Spleen (tissue), 11 donors: ENCODE results near the gene SNAPC2. TPM values are rescaled to one million over a fixed set of nuclear protein-coding genes. Genes with fewer than 3 reads are reported as not detected.
A peak's percentile ranks its signal among the peaks of the same experiment; 100 is the strongest.

Experiments
- DNase-seq: peaks from one replicate; pipeline ENCODE4 v3.0.0-alpha.2; 2020
- H3K27ac ChIP-seq, 8 donors: fragments of 200-600 bp; sonication (generic) in 7 of 8; 1 replicate in 4 of 8; 2 replicates in 4 of 8; pipeline versions ENCODE4 v1.5.0 to v1.8.0; 2016 to 2021; ENCODE audit warnings: inconsistent platforms in 4 of 8, mild to moderate bottlenecking in 4 of 8, moderate library complexity in 1 of 8
- H3K27me3 ChIP-seq, 7 donors: fragments of 200-600 bp; sonication (generic) in 6 of 7; replicated peaks in 1 of 7; 1 replicate in 4 of 7; 2 replicates in 3 of 7; pipeline versions ENCODE4 v1.5.0 to v1.8.0; 2016 to 2021; ENCODE audit warnings: inconsistent platforms in 3 of 7, mild to moderate bottlenecking in 1 of 7
- H3K36me3 ChIP-seq, 6 donors: fragments of 200-600 bp; sonication (generic) in 5 of 6; 1 replicate in 4 of 6; 2 replicates in 2 of 6; pipeline versions ENCODE4 v1.5.0 to v1.8.0; 2016 to 2021; ENCODE audit warnings: inconsistent platforms in 2 of 6
- H3K4me1 ChIP-seq, 6 donors: fragments of 200-600 bp; sonication (generic) in 5 of 6; 1 replicate in 3 of 6; 2 replicates in 3 of 6; pipeline versions ENCODE4 v1.5.0 to v1.8.0; 2016 to 2021; ENCODE audit warnings: inconsistent platforms in 3 of 6
- H3K4me3 ChIP-seq, 8 donors: fragments of 200-600 bp; sonication (generic) in 7 of 8; 1 replicate in 4 of 8; 2 replicates in 4 of 8; pipeline versions ENCODE4 v1.5.0 to v1.8.0; 2016 to 2021; ENCODE audit warnings: inconsistent platforms in 4 of 8, mild to moderate bottlenecking in 4 of 8, moderate library complexity in 2 of 8
- H3K9me3 ChIP-seq, 8 donors: fragments of 200-600 bp; sonication (generic) in 7 of 8; 1 replicate in 4 of 8; 2 replicates in 4 of 8; pipeline versions ENCODE4 v1.5.0 to v1.8.0; 2016 to 2021; ENCODE audit warnings: inconsistent platforms in 4 of 8
- POLR2A ChIP-seq, 3 donors: fragments of 450-650 bp; IDR thresholded peaks; one replicate each; pipeline ENCODE4 v1.5.1; 2017; ENCODE audit warnings: antibody characterized with exemption in 3 of 3, mild to moderate bottlenecking in 1 of 3
- POLR2AphosphoS5 ChIP-seq, 3 donors: sonication (generic); formaldehyde crosslinking; IDR thresholded peaks; one replicate each; pipeline ENCODE4 v1.5.1; 2017; ENCODE audit warnings: antibody characterized with exemption in 3 of 3
- WGBS, 5 donors: extraction: QIAGEN DNeasy Blood & Tissue Kit in 3 of 5; methylation state at CpG; one replicate each; pipeline versions ENCODE4 v1.1.5 to v1.1.7; 2013 to 2018; 5-methylcytosine and 5-hydroxymethylcytosine counted together
- intact Hi-C: fragments of 100-400 bp; cut with DNase I; formaldehyde crosslinking; loops from one replicate; pipeline ENCODE4 v1.15.0; 2023; ENCODE audit warnings: low total_unique reads
- polyA plus RNA-seq, 3 donors: library from polyadenylated mRNA; stranded (reverse); fragments of 200-250 nt; gene quantifications; one replicate each; pipeline ENCODE4 v1.2.1, GENCODE V29; 2013
- total RNA-seq, 7 donors: library from RNA; depleted of rRNA in 3 of 7; stranded (reverse); fragments of >200 nt in 3 of 7; fragmentation: NEBNext Ultra II Directional in 4 of 7; extraction: Animal tissue kit (Norgen Biotek cat#: 25700) in 4 of 7; gene quantifications; one replicate each; pipeline versions ENCODE4 v1.1.0 to v1.2.1, GENCODE V29; 2016 to 2021
- TF ChIP-seq, protein P1 (sequence below), 11 experiments: fragments of 200-600 bp in 7 of 11; fragments of 450-650 bp in 4 of 11; sonication (generic) in 4 of 11; IDR thresholded peaks in 8 of 11; conservative IDR thresholded peaks in 3 of 11; 1 replicate in 7 of 11; 2 replicates in 4 of 11; pipeline versions ENCODE4 v1.4.0 to v1.8.0; 2016 to 2021; ENCODE audit warnings: antibody characterized with exemption in 11 of 11, inconsistent platforms in 4 of 11, mild to moderate bottlenecking in 1 of 11
- donor health status: healthy with polysubstance abuse.
- donor health status: DM: no; HTN: no; CAD: no; lungs with moderate emphysema.
- donor health status: DM: no; HTN: no; CAD: no.
- donor health status: Bipolar disorder and iron deficiency.
- donor health status: healthy.
- donor health status: DM: no; HTN: no; CAD: no.
- donor health status: DM: yes; HTN: yes; CAD: no.

The SNAPC2 gene
- total and polyA plus RNA-seq, 10 donors: 13.1 to 23.9 (median 18.5) TPM

DNA sequence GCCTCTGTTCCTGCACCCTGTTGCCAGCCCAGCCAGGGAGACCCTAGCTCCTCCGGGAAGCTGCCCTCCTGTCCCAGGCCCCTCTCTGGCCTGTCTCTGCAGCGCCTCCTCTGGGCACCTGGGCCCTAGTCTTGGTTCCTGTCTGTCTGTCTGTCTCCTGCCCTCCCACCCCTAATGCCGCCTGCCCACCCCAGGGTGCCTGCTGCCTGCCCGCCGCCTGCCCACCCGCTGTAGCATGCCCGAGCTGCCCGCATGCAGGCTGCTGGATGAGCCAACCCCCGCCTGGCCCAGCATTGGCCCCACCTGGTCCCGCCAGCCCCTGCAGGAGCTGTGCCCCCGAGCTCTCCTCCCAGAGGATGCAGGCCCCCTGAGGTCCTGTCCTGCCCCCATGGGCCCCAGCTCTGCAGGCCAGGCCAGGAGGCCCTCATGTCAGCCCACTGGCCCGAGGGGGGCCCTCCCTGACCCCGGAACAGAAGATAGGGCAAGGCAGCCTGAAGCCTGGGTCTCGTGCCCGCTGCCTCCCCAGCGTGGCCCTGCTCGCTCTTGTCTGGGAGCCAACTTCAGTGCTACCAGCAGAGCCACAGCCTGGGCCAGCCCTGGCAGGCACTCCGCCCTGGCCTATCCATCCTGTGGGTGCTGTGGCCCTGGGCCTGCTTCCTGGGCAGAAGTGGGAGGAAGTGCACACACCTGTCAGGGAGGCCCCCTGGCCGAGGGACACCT is 11.2 kb upstream of the SNAPC2 start:
- intact Hi-C loops: no loop called here
- H3K4me1 ChIP-seq: peaks cover 10 to 75% (median 46%) of the 10 kb centered on the region in 6 donors
- TF ChIP-seq POLR2AphosphoS5 (IDR thresholded peaks at IDR 0.05): peak in 1 of 3 donors; percentile 27
- TF ChIP-seq, protein P1, sequence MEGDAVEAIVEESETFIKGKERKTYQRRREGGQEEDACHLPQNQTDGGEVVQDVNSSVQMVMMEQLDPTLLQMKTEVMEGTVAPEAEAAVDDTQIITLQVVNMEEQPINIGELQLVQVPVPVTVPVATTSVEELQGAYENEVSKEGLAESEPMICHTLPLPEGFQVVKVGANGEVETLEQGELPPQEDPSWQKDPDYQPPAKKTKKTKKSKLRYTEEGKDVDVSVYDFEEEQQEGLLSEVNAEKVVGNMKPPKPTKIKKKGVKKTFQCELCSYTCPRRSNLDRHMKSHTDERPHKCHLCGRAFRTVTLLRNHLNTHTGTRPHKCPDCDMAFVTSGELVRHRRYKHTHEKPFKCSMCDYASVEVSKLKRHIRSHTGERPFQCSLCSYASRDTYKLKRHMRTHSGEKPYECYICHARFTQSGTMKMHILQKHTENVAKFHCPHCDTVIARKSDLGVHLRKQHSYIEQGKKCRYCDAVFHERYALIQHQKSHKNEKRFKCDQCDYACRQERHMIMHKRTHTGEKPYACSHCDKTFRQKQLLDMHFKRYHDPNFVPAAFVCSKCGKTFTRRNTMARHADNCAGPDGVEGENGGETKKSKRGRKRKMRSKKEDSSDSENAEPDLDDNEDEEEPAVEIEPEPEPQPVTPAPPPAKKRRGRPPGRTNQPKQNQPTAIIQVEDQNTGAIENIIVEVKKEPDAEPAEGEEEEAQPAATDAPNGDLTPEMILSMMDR (IDR thresholded peaks at IDR 0.05 in 8 of 11, conservative IDR thresholded peaks at IDR 0.05 in 3 of 11): no peak
- peaks cover 0 to 90% (median 45%) of the 10 kb centered on the region in 6 donors for H3K36me3 ChIP-seq
- no peak overlapping the region for H3K27ac ChIP-seq
- H3K9me3 ChIP-seq: no peaks in the 10 kb centered on the region
- peaks cover 0 to 1% (median 0%) of the 10 kb centered on the region in 7 donors for H3K27me3 ChIP-seq
- WGBS, 5 donors: 82 to 94% (median 88%) methylated on average over 11 to 19 of the region's 19 CpGs
- no peak overlapping the region for H3K4me3 ChIP-seq
- DNase-seq: peak; percentile 76

DNA sequence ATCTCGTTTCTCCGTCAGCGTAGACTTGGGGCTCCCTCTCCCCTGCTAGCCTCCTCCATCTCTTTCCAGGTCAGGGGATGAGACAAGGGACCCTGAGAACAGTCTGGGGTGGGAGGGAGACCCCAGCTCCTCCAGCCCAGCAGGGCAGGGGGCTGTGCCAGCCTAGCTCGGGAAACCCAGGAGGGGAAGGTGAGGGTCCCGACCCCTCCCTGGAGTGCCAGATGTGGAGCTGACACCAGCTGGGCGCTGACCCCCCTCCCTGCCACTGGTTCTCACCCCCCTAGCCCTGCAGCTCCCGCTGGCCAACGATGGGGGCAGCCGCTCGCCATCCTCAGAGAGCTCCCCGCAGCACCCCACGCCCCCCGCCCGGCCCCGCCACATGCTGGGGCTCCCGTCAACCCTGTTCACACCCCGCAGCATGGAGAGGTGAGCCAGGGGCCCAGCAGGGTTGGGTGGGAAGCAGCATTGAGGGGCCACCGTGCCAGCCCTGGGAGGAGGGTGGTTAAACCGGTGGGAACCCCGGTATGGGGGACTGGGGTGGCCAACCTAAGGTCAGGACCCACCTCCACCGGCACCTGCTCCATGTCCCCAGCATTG is 10.6 kb upstream of the SNAPC2 start:
- WGBS, 5 donors: 84 to 95% (median 93%) methylated on average over 14 to 21 of the region's 21 CpGs
- Histone ChIP-seq H3K4me3 (no peak overlapping the region), H3K9me3 (no peaks in the 10 kb centered on the region), H3K27ac (no peak overlapping the region), H3K4me1 (peaks cover 9 to 70% (median 43%) of the 10 kb centered on the region in 6 donors), H3K36me3 (peaks cover 0 to 92% (median 45%) of the 10 kb centered on the region in 6 donors), H3K27me3 (peaks cover 0 to 8% (median 5%) of the 10 kb centered on the region in 7 donors)
- intact Hi-C loops: no loop called here
- no peak for TF ChIP-seq POLR2A (IDR thresholded peaks at IDR 0.05)
- TF ChIP-seq, protein P1 (IDR thresholded peaks at IDR 0.05 in 8 of 11, conservative IDR thresholded peaks at IDR 0.05 in 3 of 11): no peak
- TF ChIP-seq POLR2AphosphoS5 (IDR thresholded peaks at IDR 0.05): no peak
- peak; percentile 74 for DNase-seq

DNA sequence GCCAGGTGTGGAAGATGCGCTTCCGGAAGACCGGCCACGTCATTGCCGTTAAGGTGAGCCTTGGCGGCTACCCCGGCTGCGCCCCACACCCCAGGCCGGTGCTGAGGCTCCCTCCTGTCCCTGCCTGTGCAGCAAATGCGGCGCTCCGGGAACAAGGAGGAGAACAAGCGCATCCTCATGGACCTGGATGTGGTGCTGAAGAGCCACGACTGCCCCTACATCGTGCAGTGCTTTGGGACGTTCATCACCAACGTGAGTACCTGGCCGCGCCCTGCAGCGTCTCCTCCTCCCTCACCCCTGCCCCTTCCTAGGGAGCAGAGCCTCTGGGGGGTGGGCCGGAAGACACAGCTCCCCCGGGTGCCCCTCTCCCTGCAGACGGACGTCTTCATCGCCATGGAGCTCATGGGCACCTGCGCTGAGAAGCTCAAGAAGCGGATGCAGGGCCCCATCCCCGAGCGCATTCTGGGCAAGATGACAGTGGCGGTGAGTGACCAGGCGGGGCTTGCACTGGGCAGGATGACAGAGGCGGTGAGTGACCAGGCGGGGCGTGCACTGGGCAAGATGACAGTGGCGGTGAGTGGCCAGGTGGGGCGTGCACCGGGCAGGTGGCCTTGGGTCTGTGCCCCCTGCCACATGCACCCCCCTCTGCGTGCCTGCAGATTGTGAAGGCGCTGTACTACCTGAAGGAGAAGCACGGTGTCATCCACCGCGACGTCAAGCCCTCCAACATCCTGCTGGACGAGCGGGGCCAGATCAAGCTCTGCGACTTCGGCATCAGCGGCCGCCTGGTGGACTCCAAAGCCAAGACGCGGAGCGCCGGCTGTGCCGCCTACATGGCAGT is 9.6 kb upstream of the SNAPC2 start:
- intact Hi-C loops: no loop called here
- H3K4me1 ChIP-seq: peaks cover 0 to 66% (median 34%) of the 10 kb centered on the region in 6 donors
- no peak overlapping the region for H3K4me3 ChIP-seq
- H3K27ac ChIP-seq: peak overlapping the region in 1 of 8 donors; percentile 38
- 93 to 96% (median 94%) methylated on average over 34 to 54 of the region's 54 CpGs for WGBS, 5 donors
- TF ChIP-seq POLR2AphosphoS5 (IDR thresholded peaks at IDR 0.05): peak in 1 of 3 donors; percentile 31
- no peak for TF ChIP-seq POLR2A (IDR thresholded peaks at IDR 0.05)
- peaks cover 0 to 18% (median 15%) of the 10 kb centered on the region in 7 donors for H3K27me3 ChIP-seq
- H3K9me3 ChIP-seq: no peaks in the 10 kb centered on the region
- H3K36me3 ChIP-seq: peaks cover 0 to 83% (median 45%) of the 10 kb centered on the region in 6 donors
- DNase-seq: peak; percentile 77

DNA sequence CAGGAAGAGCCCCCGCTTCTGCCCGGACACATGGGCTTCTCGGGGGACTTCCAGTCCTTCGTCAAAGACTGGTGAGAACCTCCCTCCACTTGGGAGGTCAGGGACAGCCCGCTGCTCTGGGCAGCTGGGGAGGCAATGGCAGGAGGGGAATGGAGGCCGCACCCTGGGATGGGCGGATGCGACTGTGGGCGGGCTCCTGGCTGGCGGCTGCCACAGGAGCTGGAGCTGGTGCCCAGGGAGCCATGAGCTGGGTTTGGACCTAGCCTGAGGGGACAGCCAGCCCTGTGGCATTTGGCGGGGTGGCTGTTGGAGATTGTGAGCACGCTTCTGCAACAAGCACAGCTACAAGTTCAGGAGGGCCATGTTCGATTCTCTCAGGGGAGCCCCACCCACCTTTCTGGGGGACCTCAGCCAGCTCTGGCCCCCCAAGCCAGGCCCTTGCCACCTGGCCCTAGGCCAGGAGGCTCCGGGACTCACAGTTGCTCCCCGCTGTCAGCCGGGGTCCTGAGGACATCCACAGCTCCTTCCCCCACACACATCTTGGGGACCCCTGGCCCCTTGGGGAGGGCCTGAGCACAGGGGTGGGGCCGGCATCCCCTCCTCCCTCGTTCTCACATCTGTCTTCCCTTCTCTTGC is 8.5 kb upstream of the SNAPC2 start:
- TF ChIP-seq POLR2A (IDR thresholded peaks at IDR 0.05) (no peak), POLR2AphosphoS5 (IDR thresholded peaks at IDR 0.05) (peak in 2 of 3 donors; percentile 16 to 58)
- TF ChIP-seq, protein P1 (IDR thresholded peaks at IDR 0.05 in 8 of 11, conservative IDR thresholded peaks at IDR 0.05 in 3 of 11): no peak
- peak; percentile 75 for DNase-seq
- peaks cover 8 to 66% (median 35%) of the 10 kb centered on the region in 6 donors for H3K4me1 ChIP-seq
- H3K27me3 ChIP-seq: peaks cover 0 to 28% (median 26%) of the 10 kb centered on the region in 7 donors
- H3K9me3 ChIP-seq: no peaks in the 10 kb centered on the region
- H3K27ac ChIP-seq: peak overlapping the region in 1 of 8 donors; percentile 38
- H3K4me3 ChIP-seq: no peak overlapping the region
- peaks cover 0 to 72% (median 39%) of the 10 kb centered on the region in 6 donors for H3K36me3 ChIP-seq
- 81 to 86% (median 84%) methylated on average over 12 to 18 of the region's 18 CpGs for WGBS, 5 donors
- intact Hi-C loops: no loop called here
